ENCODE results near the gene MLLT10. TPM values are rescaled to one million over a fixed set of nuclear protein-coding genes. Genes with fewer than 3 reads are reported as not detected.
"Not testable (repeated sequence)": the region's sequence is repeated elsewhere in the genome, so short reads cannot be mapped to it uniquely, and the experiment has no call there.

Gene MLLT10
- total RNA-seq, 4 donors from 2014 or later: 42.8 to 283 (median 48.5) TPM

GRCh38 chr10:21627331-21627730 is 93.3 kb downstream of the MLLT10 start:
- H3K4me3 ChIP-seq (ENCODE audit: low read depth, poor library complexity, severe bottlenecking): no peak overlapping the region
- no peak for TF ChIP-seq CTCF (IDR thresholded peaks at IDR 0.05)
- TF ChIP-seq POLR2A (IDR thresholded peaks at IDR 0.05): no peak
- DNase-seq (ENCODE audit: low spot score in 2 of 2): no peak
- intact Hi-C loops (cut with DNase I; ENCODE audit: low total_unique reads): no loop called here

- 62 to 73% methylated on average over 2 of the region's 2 CpGs for WGBS, 2 donors
- intact Hi-C loops (cut with DNase I; ENCODE audit: low total_unique reads): no loop called here
- TF ChIP-seq POLR2A (IDR thresholded peaks at IDR 0.05) (no peak), CTCF (IDR thresholded peaks at IDR 0.05) (no peak)
- H3K4me3 ChIP-seq (ENCODE audit: low read depth, poor library complexity, severe bottlenecking): no peak overlapping the region
- DNase-seq (ENCODE audit: low spot score in 2 of 2): no peak
Measured at GRCh38 chr10:21628023-21628422, 94.0 kb downstream of the MLLT10 start.

- intact Hi-C loops (cut with DNase I; ENCODE audit: low total_unique reads); H3K4me3 ChIP-seq (ENCODE audit: low read depth, poor library complexity, severe bottlenecking); DNase-seq (ENCODE audit: low spot score in 2 of 2): not testable (repeated sequence)
- WGBS, 2 donors: 97 to 99% methylated on average over 8 of the region's 8 CpGs
Measured at GRCh38 chr10:21628645-21629044, 94.6 kb downstream of the MLLT10 start.

GRCh38 chr10:21634599-21635365 is 100.8 kb downstream of the MLLT10 start:
- no peak for TF ChIP-seq CTCF (IDR thresholded peaks at IDR 0.05)
- TF ChIP-seq POLR2A (IDR thresholded peaks at IDR 0.05): no peak
- DNase-seq (ENCODE audit: low spot score in 2 of 2): no peak
- intact Hi-C loops (cut with DNase I; ENCODE audit: low total_unique reads): no loop called here
- no peak overlapping the region for H3K4me3 ChIP-seq (ENCODE audit: low read depth, poor library complexity, severe bottlenecking)
- 83% methylated on average over 4 of the region's 4 CpGs for WGBS, 2 donors

GRCh38 chr10:21637795-21638194 is 103.8 kb downstream of the MLLT10 start:
- WGBS, 2 donors: 94 to 97% methylated on average over 3 of the region's 3 CpGs
- no peak for DNase-seq (ENCODE audit: low spot score in 2 of 2)
- intact Hi-C loops (cut with DNase I; ENCODE audit: low total_unique reads): no loop called here
- TF ChIP-seq POLR2A (IDR thresholded peaks at IDR 0.05): no peak
- TF ChIP-seq CTCF (IDR thresholded peaks at IDR 0.05): no peak
- H3K4me3 ChIP-seq (ENCODE audit: low read depth, poor library complexity, severe bottlenecking): no peak overlapping the region

GRCh38 chr10:21638681-21639080 is 104.6 kb downstream of the MLLT10 start:
- DNase-seq (ENCODE audit: low spot score in 2 of 2): no peak
- TF ChIP-seq CTCF (IDR thresholded peaks at IDR 0.05) (no peak), POLR2A (IDR thresholded peaks at IDR 0.05) (no peak)
- WGBS, 2 donors: 86 to 92% methylated on average over 2 of the region's 2 CpGs
- intact Hi-C loops (cut with DNase I; ENCODE audit: low total_unique reads): no loop called here
- H3K4me3 ChIP-seq (ENCODE audit: low read depth, poor library complexity, severe bottlenecking): no peak overlapping the region

All from lower leg skin (tissue), 4 donors.